Immature natural killer cell (primary cell): Measurements from ENCODE around the gene C1QTNF2. TPM values are rescaled to one million over a fixed set of nuclear protein-coding genes. Genes with fewer than 3 reads are reported as not detected.
"Not testable (repeated sequence)": the region's sequence is repeated elsewhere in the genome, so short reads cannot be mapped to it uniquely, and the experiment has no call there.

ENCODE experiments used
- DNase-seq, 3 donors: peaks; one replicate each; pipeline ENCODE4 v3.0.0; 2022; ENCODE audit warnings: mixed read lengths in 1 of 3
- H3K27ac Mint-ChIP-seq, 6 donors: one replicate each; pipeline ENCODE4 v1.8.0; 2020; ENCODE audit warnings: mixed read lengths in 6 of 6, mild to moderate bottlenecking in 5 of 6, inconsistent platforms in 4 of 6, moderate library complexity in 3 of 6
- H3K27me3 Mint-ChIP-seq, 3 donors: one replicate each; pipeline ENCODE4 v1.8.0; 2020 to 2021; ENCODE audit warnings: low read depth in 3 of 3, mild to moderate bottlenecking in 3 of 3, mixed read lengths in 3 of 3, moderate library complexity in 3 of 3, inconsistent platforms in 1 of 3
- H3K36me3 Mint-ChIP-seq, 3 donors: one replicate each; pipeline ENCODE4 v1.8.0; 2020; ENCODE audit warnings: mixed read lengths in 3 of 3, inconsistent platforms in 2 of 3, mild to moderate bottlenecking in 2 of 3
- H3K4me1 Mint-ChIP-seq, 2 donors: one replicate each; pipeline ENCODE4 v1.8.0; 2020; ENCODE audit warnings: inconsistent platforms in 2 of 2, mild to moderate bottlenecking in 2 of 2, mixed read lengths in 2 of 2, moderate library complexity in 1 of 2
- H3K4me3 Mint-ChIP-seq, 5 donors: one replicate each; pipeline ENCODE4 v1.8.0; 2020; ENCODE audit warnings: mild to moderate bottlenecking in 5 of 5, mixed read lengths in 5 of 5, inconsistent platforms in 3 of 5, moderate library complexity in 3 of 5
- H3K9me3 Mint-ChIP-seq, 6 donors: one replicate each; pipeline ENCODE4 v1.8.0; 2020; ENCODE audit warnings: mild to moderate bottlenecking in 6 of 6, mixed read lengths in 6 of 6, inconsistent platforms in 4 of 6, moderate library complexity in 3 of 6
- polyA plus RNA-seq, 3 donors: library from polyadenylated mRNA; unstranded; fragments of 300-500 nt; fragmentation: Illumina TruSeq; gene quantifications; one replicate each; pipeline ENCODE4 v1.2.3, GENCODE V29; 2021

C1QTNF2 gene
- polyA plus RNA-seq, 3 donors from 2014 or later = not detected

GRCh38 chr5:160349249-160349934, 21.0 kb downstream of the C1QTNF2 start:
- Mint-ChIP-seq H3K27me3 (peaks cover 0 to 3% (median 0%) of the 10 kb centered on the region in 3 donors), H3K4me3 (no peak overlapping the region), H3K4me1 (no peaks in the 10 kb centered on the region), H3K36me3 (no peaks in the 10 kb centered on the region), H3K27ac (no peak overlapping the region), H3K9me3 (no peaks in the 10 kb centered on the region)
- DNase-seq = no peak

GRCh38 chr5:160348080-160348479, 22.3 kb downstream of the C1QTNF2 start:
- H3K4me3 Mint-ChIP-seq = no peak overlapping the region
- H3K27ac Mint-ChIP-seq = no peak overlapping the region
- H3K27me3 Mint-ChIP-seq = peaks cover 0 to 3% (median 0%) of the 10 kb centered on the region in 3 donors
- no peaks in the 10 kb centered on the region for H3K36me3 Mint-ChIP-seq
- H3K9me3 Mint-ChIP-seq = no peaks in the 10 kb centered on the region
- DNase-seq = no peak
- peaks cover 6 to 7% of the 10 kb centered on the region in 2 donors for H3K4me1 Mint-ChIP-seq

GRCh38 chr5:160347448-160347847, 23.0 kb downstream of the C1QTNF2 start:
- peaks cover 6 to 7% of the 10 kb centered on the region in 2 donors for H3K4me1 Mint-ChIP-seq
- DNase-seq = no peak
- H3K36me3 Mint-ChIP-seq = no peaks in the 10 kb centered on the region
- H3K9me3 Mint-ChIP-seq = no peaks in the 10 kb centered on the region
- no peak overlapping the region for H3K27ac Mint-ChIP-seq
- peaks cover 0 to 3% (median 0%) of the 10 kb centered on the region in 3 donors for H3K27me3 Mint-ChIP-seq
- H3K4me3 Mint-ChIP-seq = no peak overlapping the region

GRCh38 chr5:160342413-160342941, 27.9 kb downstream of the C1QTNF2 start:
- DNase-seq = no peak
- Mint-ChIP-seq H3K27me3 (no peaks in the 10 kb centered on the region), H3K36me3 (no peaks in the 10 kb centered on the region), H3K27ac (no peak overlapping the region), H3K4me1 (peaks cover 6 to 7% of the 10 kb centered on the region in 2 donors), H3K4me3 (no peak overlapping the region), H3K9me3 (no peaks in the 10 kb centered on the region)

- Mint-ChIP-seq H3K4me3 (no peak overlapping the region), H3K9me3 (no peaks in the 10 kb centered on the region), H3K4me1 (peaks cover 6 to 7% of the 10 kb centered on the region in 2 donors), H3K27ac (peak overlapping the region in 1 of 6 donors; percentile 4), H3K36me3 (no peaks in the 10 kb centered on the region), H3K27me3 (peaks cover 0 to 2% (median 0%) of the 10 kb centered on the region in 3 donors)
- no peak for DNase-seq
Observed at GRCh38 chr5:160341309-160341870, 29.0 kb downstream of the C1QTNF2 start.

- H3K27ac Mint-ChIP-seq = peak overlapping the region in 1 of 6 donors; percentile 13
- not testable (repeated sequence) for H3K27me3 Mint-ChIP-seq, H3K9me3 Mint-ChIP-seq, H3K4me1 Mint-ChIP-seq, H3K36me3 Mint-ChIP-seq, DNase-seq, H3K4me3 Mint-ChIP-seq
Observed at GRCh38 chr5:160340513-160340912, 29.9 kb downstream of the C1QTNF2 start.

GRCh38 chr5:160339406-160340130, 30.9 kb downstream of the C1QTNF2 start:
- Mint-ChIP-seq H3K9me3 (no peaks in the 10 kb centered on the region), H3K27me3 (peaks cover 0 to 2% (median 0%) of the 10 kb centered on the region in 3 donors), H3K36me3 (no peaks in the 10 kb centered on the region), H3K27ac (no peak overlapping the region), H3K4me1 (peaks cover 6 to 7% of the 10 kb centered on the region in 2 donors), H3K4me3 (no peak overlapping the region)
- no peak for DNase-seq

- H3K27me3 Mint-ChIP-seq = not testable (repeated sequence)
Observed at GRCh38 chr5:160334716-160335115, 35.7 kb downstream of the C1QTNF2 start.

GRCh38 chr5:160333721-160334120, 36.7 kb downstream of the C1QTNF2 start:
- Mint-ChIP-seq H3K9me3 (no peaks in the 10 kb centered on the region), H3K4me1 (no peaks in the 10 kb centered on the region), H3K27me3 (peaks cover 1 to 3% (median 2%) of the 10 kb centered on the region in 3 donors), H3K4me3 (no peak overlapping the region), H3K36me3 (no peaks in the 10 kb centered on the region), H3K27ac (no peak overlapping the region)
- no peak for DNase-seq

More at GRCh38 chr5:160334716-160335115, 35.7 kb downstream of the C1QTNF2 start:
- H3K36me3 Mint-ChIP-seq, DNase-seq, H3K4me1 Mint-ChIP-seq, H3K27ac Mint-ChIP-seq, H3K9me3 Mint-ChIP-seq, H3K4me3 Mint-ChIP-seq: not testable (repeated sequence)

- no peak for DNase-seq
- Mint-ChIP-seq H3K4me1 (no peaks in the 10 kb centered on the region), H3K27ac (no peak overlapping the region), H3K36me3 (no peaks in the 10 kb centered on the region), H3K4me3 (no peak overlapping the region), H3K9me3 (no peaks in the 10 kb centered on the region), H3K27me3 (peaks cover 1 to 5% (median 3%) of the 10 kb centered on the region in 3 donors)
Observed at GRCh38 chr5:160330212-160330611, 40.2 kb downstream of the C1QTNF2 start.

GRCh38 chr5:160327818-160328217, 42.6 kb downstream of the C1QTNF2 start:
- Mint-ChIP-seq H3K9me3 (no peaks in the 10 kb centered on the region), H3K27ac (peak overlapping the region in 1 of 6 donors; percentile 42), H3K27me3 (peaks cover 2 to 8% (median 3%) of the 10 kb centered on the region in 3 donors), H3K4me3 (no peak overlapping the region), H3K4me1 (no peaks in the 10 kb centered on the region), H3K36me3 (no peaks in the 10 kb centered on the region)
- no peak for DNase-seq

GRCh38 chr5:160326981-160327380, 43.4 kb downstream of the C1QTNF2 start:
- Mint-ChIP-seq H3K4me1 (no peaks in the 10 kb centered on the region), H3K4me3 (no peak overlapping the region), H3K27me3 (peaks cover 2 to 8% (median 3%) of the 10 kb centered on the region in 3 donors), H3K27ac (no peak overlapping the region), H3K36me3 (no peaks in the 10 kb centered on the region), H3K9me3 (no peaks in the 10 kb centered on the region)
- no peak for DNase-seq

GRCh38 chr5:160325716-160326115, 44.7 kb downstream of the C1QTNF2 start:
- Mint-ChIP-seq H3K4me3 (no peak overlapping the region), H3K4me1 (no peaks in the 10 kb centered on the region), H3K36me3 (no peaks in the 10 kb centered on the region), H3K27me3 (peaks cover 2 to 8% (median 3%) of the 10 kb centered on the region in 3 donors), H3K9me3 (no peaks in the 10 kb centered on the region), H3K27ac (no peak overlapping the region)
- DNase-seq = no peak

- Mint-ChIP-seq H3K27me3 (peaks cover 2 to 5% (median 3%) of the 10 kb centered on the region in 3 donors), H3K4me1 (no peaks in the 10 kb centered on the region), H3K36me3 (no peaks in the 10 kb centered on the region), H3K9me3 (no peaks in the 10 kb centered on the region), H3K27ac (no peak overlapping the region), H3K4me3 (no peak overlapping the region)
- no peak for DNase-seq
Observed at GRCh38 chr5:160324886-160325285, 45.5 kb downstream of the C1QTNF2 start.
